Kidney glomerular epithelial cell (primary cell): ENCODE results near the gene ANKRD53.
"Not testable (repeated sequence)": the region's sequence is repeated elsewhere in the genome, so short reads cannot be mapped to it uniquely, and the experiment has no call there.

Experiments
- DNase-seq: peaks from one replicate; lab custom pipeline; 2025; lab: John Stamatoyannopoulos, UW

Gene ANKRD53

GRCh38 chr2:71018625-71019024, 40.2 kb downstream of the ANKRD53 start:
- no peak for DNase-seq

- DNase-seq = not testable (repeated sequence)
Measured at GRCh38 chr2:71019989-71020388, 41.6 kb downstream of the ANKRD53 start.

GRCh38 chr2:71021394-71021793, 43.0 kb downstream of the ANKRD53 start:
- DNase-seq = not testable (repeated sequence)

- DNase-seq = not testable (repeated sequence)
Measured at GRCh38 chr2:71023553-71024243, 45.3 kb downstream of the ANKRD53 start.
